HEK293 (cell line): ENCODE data around the gene IMPG1.

Experiments
- CTCF ChIA-PET: fragments of 350-600 bp; formaldehyde crosslinking; extraction: SDS; loops from one replicate; lab custom pipeline; 2021; ENCODE audit warnings: antibody characterized with exemption; lab: Yijun Ruan, JAX
- POLR2A ChIA-PET: fragments of 300-600 bp; formaldehyde crosslinking; extraction: SDS; loops from one replicate; lab custom pipeline; 2020; ENCODE audit warnings: antibody characterized with exemption, inconsistent platforms; lab: Yijun Ruan, JAX
- H3K27ac ChIP-seq: fragments of 200-500 bp; sonication (Bioruptor generic); 2 replicates; pipeline ENCODE4 v1.5.1; 2014; ENCODE audit warnings: low read depth, low read length, control low read depth, inconsistent platforms; ENCODE audit errors: extremely low read depth
- H3K36me3 ChIP-seq, 2 experiments: fragments of 200-500 bp in 1 of 2; sonication (Bioruptor generic) in 1 of 2; 1 replicate in 1 of 2; 2 replicates in 1 of 2; pipeline ENCODE4 v1.5.1; 2014 to 2017; ENCODE audit warnings: inconsistent platforms in 2 of 2, low read length in 2 of 2; ENCODE audit not compliant: control insufficient read depth in 2 of 2, insufficient read depth in 1 of 2
- H3K4me1 ChIP-seq: fragments of 200-500 bp; sonication (Bioruptor generic); 2 replicates; pipeline ENCODE4 v1.5.1; 2014; ENCODE audit warnings: mild to moderate bottlenecking, low read length, inconsistent platforms; ENCODE audit not compliant: control insufficient read depth, insufficient read depth
- H3K4me3 ChIP-seq: 2 replicates; pipeline ENCODE4 v1.5.1; 2011; ENCODE audit warnings: low read depth, mild to moderate bottlenecking, control low read depth, low read length, moderate library complexity
- H3K9me3 ChIP-seq: fragments of 200-500 bp; sonication (Bioruptor generic); 2 replicates; pipeline ENCODE4 v1.5.1; 2014; ENCODE audit warnings: low read depth, low read length, inconsistent platforms; ENCODE audit not compliant: control insufficient read depth, insufficient read depth
- GFI1B ChIP-seq: fragments of 450-650 bp; formaldehyde crosslinking; IDR thresholded peaks from 2 replicates; pipeline ENCODE4 v1.5.1; 2016; ENCODE audit warnings: missing biosample characterization, missing genetic modification characterization
- GLI4 ChIP-seq: fragments of 450-650 bp; formaldehyde crosslinking; IDR thresholded peaks from 2 replicates; pipeline ENCODE4 v1.5.1; 2016; ENCODE audit warnings: missing biosample characterization, missing genetic modification characterization
- GLIS1 ChIP-seq: fragments of 450-650 bp; formaldehyde crosslinking; IDR thresholded peaks from 2 replicates; pipeline ENCODE4 v1.5.1; 2016; ENCODE audit warnings: missing biosample characterization, missing genetic modification characterization
- KLF9 ChIP-seq: fragments of 450-650 bp; formaldehyde crosslinking; IDR thresholded peaks from 2 replicates; pipeline ENCODE4 v1.5.1; 2016; ENCODE audit warnings: missing biosample characterization, missing genetic modification characterization, low read depth
- SETDB1 ChIP-seq: IDR thresholded peaks from one replicate; pipeline ENCODE4 v1.6.1; 2017; ENCODE audit warnings: mild to moderate bottlenecking, low read length, moderate library complexity, mixed read lengths; ENCODE audit not compliant: insufficient read length
- TCF7L2 ChIP-seq: IDR thresholded peaks from 2 replicates; pipeline ENCODE4 v1.6.1; 2011; ENCODE audit warnings: low read depth, mild to moderate bottlenecking, inconsistent platforms, low read length, moderate library complexity, borderline replicate concordance
- ZFP37 ChIP-seq: fragments of 450-650 bp; formaldehyde crosslinking; IDR thresholded peaks from 2 replicates; pipeline ENCODE4 v1.5.1; 2016; ENCODE audit warnings: missing biosample characterization, missing genetic modification characterization
- ZNF138 ChIP-seq: fragments of 450-650 bp; formaldehyde crosslinking; IDR thresholded peaks from 2 replicates; pipeline ENCODE4 v1.5.1; 2016; ENCODE audit warnings: missing biosample characterization, missing genetic modification characterization, borderline replicate concordance
- ZNF175 ChIP-seq: fragments of 450-650 bp; formaldehyde crosslinking; IDR thresholded peaks from 2 replicates; pipeline ENCODE4 v1.5.1; 2016; ENCODE audit warnings: missing biosample characterization, missing genetic modification characterization
- ZNF214 ChIP-seq: fragments of 450-650 bp; formaldehyde crosslinking; IDR thresholded peaks from 2 replicates; pipeline ENCODE4 v1.5.1; 2017; ENCODE audit warnings: missing biosample characterization, mild to moderate bottlenecking, missing genetic modification characterization, borderline replicate concordance
- ZNF221 ChIP-seq: fragments of 450-650 bp; formaldehyde crosslinking; IDR thresholded peaks from 2 replicates; pipeline ENCODE4 v1.5.1; 2017; ENCODE audit warnings: missing biosample characterization, missing genetic modification characterization, borderline replicate concordance
- ZNF37A ChIP-seq: fragments of 450-650 bp; IDR thresholded peaks from 2 replicates; pipeline ENCODE4 v1.5.1; 2018; ENCODE audit warnings: missing biosample characterization, missing genetic modification characterization
- ZNF530 ChIP-seq: fragments of 450-650 bp; formaldehyde crosslinking; IDR thresholded peaks from 2 replicates; pipeline ENCODE4 v1.5.1; 2016; ENCODE audit warnings: low read depth, missing biosample characterization, missing genetic modification characterization
- ZNF585B ChIP-seq: fragments of 450-650 bp; formaldehyde crosslinking; IDR thresholded peaks from 2 replicates; pipeline ENCODE4 v1.5.1; 2016; ENCODE audit warnings: missing biosample characterization, missing genetic modification characterization
- ZNF621 ChIP-seq: fragments of 450-650 bp; formaldehyde crosslinking; IDR thresholded peaks from 2 replicates; pipeline ENCODE4 v1.5.1; 2017; ENCODE audit warnings: missing biosample characterization, missing genetic modification characterization
- ZNF623 ChIP-seq: fragments of 450-650 bp; formaldehyde crosslinking; IDR thresholded peaks from 2 replicates; pipeline ENCODE4 v1.5.1; 2016; ENCODE audit warnings: missing biosample characterization, missing genetic modification characterization
- ZNF629 ChIP-seq: fragments of 450-650 bp; formaldehyde crosslinking; IDR thresholded peaks from 2 replicates; pipeline ENCODE4 v1.5.1; 2017; ENCODE audit warnings: missing biosample characterization, missing genetic modification characterization
- ZNF654 ChIP-seq: fragments of 450-650 bp; formaldehyde crosslinking; IDR thresholded peaks from 2 replicates; pipeline ENCODE4 v1.5.1; 2016; ENCODE audit warnings: low read depth, missing biosample characterization, missing genetic modification characterization
- ZNF670 ChIP-seq: fragments of 450-650 bp; formaldehyde crosslinking; IDR thresholded peaks from 2 replicates; pipeline ENCODE4 v1.5.1; 2016; ENCODE audit warnings: missing biosample characterization, missing genetic modification characterization, low read depth
- ZNF776 ChIP-seq: fragments of 450-650 bp; formaldehyde crosslinking; IDR thresholded peaks from 2 replicates; pipeline ENCODE4 v1.5.0; 2017; ENCODE audit warnings: missing biosample characterization, missing genetic modification characterization, borderline replicate concordance
- ZNF843 ChIP-seq: fragments of 450-650 bp; formaldehyde crosslinking; IDR thresholded peaks from 2 replicates; pipeline ENCODE4 v1.5.1; 2016; ENCODE audit warnings: missing biosample characterization, missing genetic modification characterization
- ZSCAN16 ChIP-seq: fragments of 450-650 bp; formaldehyde crosslinking; IDR thresholded peaks from 2 replicates; pipeline ENCODE4 v1.5.1; 2016; ENCODE audit warnings: missing biosample characterization, missing genetic modification characterization
- TF ChIP-seq, protein P1 (sequence below): fragments of 450-650 bp; formaldehyde crosslinking; IDR thresholded peaks from 2 replicates; pipeline ENCODE4 v1.5.1; 2016; ENCODE audit warnings: missing biosample characterization, missing genetic modification characterization
- TF ChIP-seq, protein P2 (sequence below): fragments of 450-650 bp; formaldehyde crosslinking; IDR thresholded peaks from 2 replicates; pipeline ENCODE4 v1.5.1; 2016; ENCODE audit warnings: missing biosample characterization, missing genetic modification characterization, low read depth
- TF ChIP-seq, protein P3 (sequence below): fragments of 450-650 bp; formaldehyde crosslinking; IDR thresholded peaks from 2 replicates; pipeline ENCODE4 v1.5.1; 2016; ENCODE audit warnings: missing biosample characterization, missing genetic modification characterization, low read depth
- TF ChIP-seq, protein P4 (sequence below): fragments of 450-650 bp; formaldehyde crosslinking; IDR thresholded peaks from 2 replicates; pipeline ENCODE4 v1.5.1; 2016; ENCODE audit warnings: missing biosample characterization, missing genetic modification characterization

Gene IMPG1

DNA sequence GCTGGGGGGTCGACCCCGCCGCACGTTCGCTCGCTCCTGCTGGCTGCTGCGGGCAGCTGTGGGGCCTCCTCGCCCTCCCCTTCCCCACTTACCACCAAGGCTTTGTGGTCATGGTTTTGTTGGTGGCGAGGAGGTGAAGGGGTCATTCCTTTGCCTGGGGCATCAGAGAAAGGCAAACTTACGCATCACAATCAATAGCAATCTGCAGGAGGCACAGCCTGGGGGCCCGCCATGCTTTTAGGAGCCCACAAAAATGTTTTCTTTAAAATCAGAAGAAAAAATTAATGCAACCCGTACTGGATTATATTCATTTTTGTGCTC, 137.0 kb downstream of the IMPG1 start:
- TF ChIP-seq ZNF670 (tag by site-specific recombination) (no peak), ZNF37A (tag by site-specific recombination) (no peak), ZFP37 (no peak), ZNF843 (tag by site-specific recombination) (no peak), ZNF214 (tag by site-specific recombination) (no peak), GLIS1 (tag by site-specific recombination) (no peak), ZNF138 (tag by site-specific recombination) (no peak), KLF9 (tag by site-specific recombination) (no peak), SETDB1 (no peak), TCF7L2 (no peak), GLI4 (tag by site-specific recombination) (no peak), ZNF530 (tag by site-specific recombination) (no peak), ZSCAN16 (tag by site-specific recombination) (no peak), ZNF221 (tag by site-specific recombination) (no peak), ZNF585B (tag by site-specific recombination) (no peak), ZNF776 (tag by site-specific recombination) (no peak)
- TF ChIP-seq, protein P1, sequence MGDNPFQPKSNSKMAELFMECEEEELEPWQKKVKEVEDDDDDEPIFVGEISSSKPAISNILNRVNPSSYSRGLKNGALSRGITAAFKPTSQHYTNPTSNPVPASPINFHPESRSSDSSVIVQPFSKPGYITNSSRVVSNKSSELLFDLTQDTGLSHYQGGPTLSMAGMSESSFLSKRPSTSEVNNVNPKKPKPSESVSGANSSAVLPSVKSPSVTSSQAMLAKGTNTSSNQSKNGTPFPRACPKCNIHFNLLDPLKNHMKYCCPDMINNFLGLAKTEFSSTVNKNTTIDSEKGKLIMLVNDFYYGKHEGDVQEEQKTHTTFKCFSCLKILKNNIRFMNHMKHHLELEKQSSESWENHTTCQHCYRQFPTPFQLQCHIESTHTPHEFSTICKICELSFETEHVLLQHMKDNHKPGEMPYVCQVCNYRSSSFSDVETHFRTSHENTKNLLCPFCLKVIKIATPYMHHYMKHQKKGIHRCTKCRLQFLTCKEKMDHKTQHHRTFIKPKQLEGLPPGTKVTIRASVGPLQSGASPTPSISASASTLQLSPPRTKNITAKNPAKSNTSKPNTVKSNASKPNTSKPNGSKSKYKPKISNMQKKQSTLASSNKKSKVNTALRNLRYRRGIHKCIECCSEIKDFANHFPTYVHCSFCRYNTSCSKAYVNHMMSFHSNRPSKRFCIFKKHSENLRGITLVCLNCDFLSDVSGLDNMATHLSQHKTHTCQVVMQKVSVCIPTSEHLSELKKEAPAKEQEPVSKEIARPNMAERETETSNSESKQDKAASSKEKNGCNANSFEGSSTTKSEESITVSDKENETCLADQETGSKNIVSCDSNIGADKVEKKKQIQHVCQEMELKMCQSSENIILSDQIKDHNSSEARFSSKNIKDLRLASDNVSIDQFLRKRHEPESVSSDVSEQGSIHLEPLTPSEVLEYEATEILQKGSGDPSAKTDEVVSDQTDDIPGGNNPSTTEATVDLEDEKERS (tag by site-specific recombination) = no peak
- TF ChIP-seq, protein P2, sequence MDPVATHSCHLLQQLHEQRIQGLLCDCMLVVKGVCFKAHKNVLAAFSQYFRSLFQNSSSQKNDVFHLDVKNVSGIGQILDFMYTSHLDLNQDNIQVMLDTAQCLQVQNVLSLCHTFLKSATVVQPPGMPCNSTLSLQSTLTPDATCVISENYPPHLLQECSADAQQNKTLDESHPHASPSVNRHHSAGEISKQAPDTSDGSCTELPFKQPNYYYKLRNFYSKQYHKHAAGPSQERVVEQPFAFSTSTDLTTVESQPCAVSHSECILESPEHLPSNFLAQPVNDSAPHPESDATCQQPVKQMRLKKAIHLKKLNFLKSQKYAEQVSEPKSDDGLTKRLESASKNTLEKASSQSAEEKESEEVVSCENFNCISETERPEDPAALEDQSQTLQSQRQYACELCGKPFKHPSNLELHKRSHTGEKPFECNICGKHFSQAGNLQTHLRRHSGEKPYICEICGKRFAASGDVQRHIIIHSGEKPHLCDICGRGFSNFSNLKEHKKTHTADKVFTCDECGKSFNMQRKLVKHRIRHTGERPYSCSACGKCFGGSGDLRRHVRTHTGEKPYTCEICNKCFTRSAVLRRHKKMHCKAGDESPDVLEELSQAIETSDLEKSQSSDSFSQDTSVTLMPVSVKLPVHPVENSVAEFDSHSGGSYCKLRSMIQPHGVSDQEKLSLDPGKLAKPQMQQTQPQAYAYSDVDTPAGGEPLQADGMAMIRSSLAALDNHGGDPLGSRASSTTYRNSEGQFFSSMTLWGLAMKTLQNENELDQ (tag by site-specific recombination) = no peak
- H3K9me3 ChIP-seq = no peaks in the 10 kb centered on the region
- no peaks in the 10 kb centered on the region for H3K36me3 ChIP-seq
- POLR2A ChIA-PET = no interaction called here
- no peak overlapping the region for H3K27ac ChIP-seq
- H3K4me3 ChIP-seq = peak overlapping the region; percentile 41
- CTCF ChIA-PET = interaction anchor here (0.5 to 8.6 kb wide), 30 partner anchors 8 to 1521 kb away, joined by 3 to 99 read pairs (median 4); no protein-coding TSS in a partner anchor
- H3K4me1 ChIP-seq = no peaks in the 10 kb centered on the region

DNA sequence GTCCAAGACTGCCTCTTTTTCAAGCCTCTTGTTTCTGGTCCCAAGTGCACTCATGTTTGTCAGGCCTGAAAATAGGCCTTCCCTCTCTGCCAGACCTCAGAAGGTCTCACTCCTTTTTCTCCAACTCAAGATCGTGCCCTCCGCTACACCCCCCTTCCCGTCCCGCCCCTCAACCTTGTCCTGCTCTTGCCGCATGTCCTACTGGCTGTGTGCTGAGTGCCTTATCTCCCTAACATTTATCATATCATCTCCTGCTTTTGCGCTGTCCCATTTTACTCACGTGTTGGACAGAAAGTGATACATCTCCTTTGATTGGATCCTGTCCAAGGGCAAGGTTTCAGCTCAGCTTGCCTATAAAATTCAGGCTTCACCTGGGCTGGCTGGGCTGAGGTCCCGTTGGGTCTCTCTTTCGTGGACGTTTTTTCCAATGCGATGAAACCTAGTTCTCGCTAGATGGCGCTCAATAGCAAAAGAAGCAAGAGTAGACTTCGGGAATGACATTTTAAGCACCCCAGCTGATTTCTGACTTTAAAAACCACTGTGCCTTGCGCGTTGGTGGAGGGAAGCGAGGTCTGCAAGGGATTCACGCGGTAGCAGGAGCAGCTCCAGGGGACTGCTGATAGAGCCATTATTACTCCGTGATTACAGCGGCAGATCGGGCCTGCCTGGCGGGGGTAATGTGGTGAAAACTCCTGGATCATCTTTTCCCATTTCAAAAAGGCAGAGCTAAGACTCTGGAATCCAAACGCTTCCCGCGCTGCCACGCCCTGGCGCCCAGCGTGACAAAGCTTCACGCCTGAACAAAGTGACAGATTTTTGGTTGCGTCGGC, 137.6 kb downstream of the IMPG1 start:
- H3K9me3 ChIP-seq = no peaks in the 10 kb centered on the region
- CTCF ChIA-PET = interaction anchor here (0.5 to 8.6 kb wide), 38 partner anchors 8 to 1522 kb away, joined by 3 to 99 read pairs (median 4); no protein-coding TSS in a partner anchor
- H3K27ac ChIP-seq = no peak overlapping the region
- peak overlapping the region; percentile 41 for H3K4me3 ChIP-seq
- H3K4me1 ChIP-seq = no peaks in the 10 kb centered on the region
- POLR2A ChIA-PET = interaction anchor here (0.7 kb wide), 1 partner anchor 746 kb away, joined by 4 read pairs; no protein-coding TSS in a partner anchor
- H3K36me3 ChIP-seq = no peaks in the 10 kb centered on the region
- TF ChIP-seq GFI1B (no peak), ZNF654 (tag by site-specific recombination) (peak; percentile 97), ZNF623 (tag by site-specific recombination) (no peak), ZNF175 (tag by site-specific recombination) (no peak), ZNF629 (tag by site-specific recombination) (0 out of 2 replicates have a peak, but pooled peaks have one; percentile 10), ZNF621 (no peak)
- TF ChIP-seq, protein P3, sequence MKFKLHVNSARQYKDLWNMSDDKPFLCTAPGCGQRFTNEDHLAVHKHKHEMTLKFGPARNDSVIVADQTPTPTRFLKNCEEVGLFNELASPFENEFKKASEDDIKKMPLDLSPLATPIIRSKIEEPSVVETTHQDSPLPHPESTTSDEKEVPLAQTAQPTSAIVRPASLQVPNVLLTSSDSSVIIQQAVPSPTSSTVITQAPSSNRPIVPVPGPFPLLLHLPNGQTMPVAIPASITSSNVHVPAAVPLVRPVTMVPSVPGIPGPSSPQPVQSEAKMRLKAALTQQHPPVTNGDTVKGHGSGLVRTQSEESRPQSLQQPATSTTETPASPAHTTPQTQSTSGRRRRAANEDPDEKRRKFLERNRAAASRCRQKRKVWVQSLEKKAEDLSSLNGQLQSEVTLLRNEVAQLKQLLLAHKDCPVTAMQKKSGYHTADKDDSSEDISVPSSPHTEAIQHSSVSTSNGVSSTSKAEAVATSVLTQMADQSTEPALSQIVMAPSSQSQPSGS (tag by site-specific recombination) = no peak
- TF ChIP-seq, protein P4, sequence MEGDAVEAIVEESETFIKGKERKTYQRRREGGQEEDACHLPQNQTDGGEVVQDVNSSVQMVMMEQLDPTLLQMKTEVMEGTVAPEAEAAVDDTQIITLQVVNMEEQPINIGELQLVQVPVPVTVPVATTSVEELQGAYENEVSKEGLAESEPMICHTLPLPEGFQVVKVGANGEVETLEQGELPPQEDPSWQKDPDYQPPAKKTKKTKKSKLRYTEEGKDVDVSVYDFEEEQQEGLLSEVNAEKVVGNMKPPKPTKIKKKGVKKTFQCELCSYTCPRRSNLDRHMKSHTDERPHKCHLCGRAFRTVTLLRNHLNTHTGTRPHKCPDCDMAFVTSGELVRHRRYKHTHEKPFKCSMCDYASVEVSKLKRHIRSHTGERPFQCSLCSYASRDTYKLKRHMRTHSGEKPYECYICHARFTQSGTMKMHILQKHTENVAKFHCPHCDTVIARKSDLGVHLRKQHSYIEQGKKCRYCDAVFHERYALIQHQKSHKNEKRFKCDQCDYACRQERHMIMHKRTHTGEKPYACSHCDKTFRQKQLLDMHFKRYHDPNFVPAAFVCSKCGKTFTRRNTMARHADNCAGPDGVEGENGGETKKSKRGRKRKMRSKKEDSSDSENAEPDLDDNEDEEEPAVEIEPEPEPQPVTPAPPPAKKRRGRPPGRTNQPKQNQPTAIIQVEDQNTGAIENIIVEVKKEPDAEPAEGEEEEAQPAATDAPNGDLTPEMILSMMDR (tag by site-specific recombination) = peak; percentile 65; the same call in 1 of the 2 replicates
